ENCODE data around the gene NCF4.

NCF4 gene

DNA sequence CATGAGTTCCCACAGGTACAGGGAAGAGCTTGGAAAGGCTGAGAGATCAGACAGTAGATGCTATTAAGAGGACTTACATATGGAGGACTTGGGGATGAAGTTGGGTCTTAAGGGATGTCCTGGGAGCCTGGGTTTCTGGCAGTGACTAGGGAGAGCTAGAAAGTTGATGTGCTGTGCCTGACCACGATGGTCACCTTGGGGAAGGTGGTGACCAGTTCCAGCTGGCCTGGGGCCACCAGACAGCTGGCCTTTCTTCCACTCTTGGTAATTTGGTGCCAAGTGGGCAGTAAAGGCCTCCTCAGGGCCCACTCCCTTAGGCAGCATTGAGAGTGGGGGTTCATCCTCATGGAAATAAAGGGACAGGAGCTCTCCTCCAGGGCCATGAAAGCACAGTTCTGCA is 38.7 kb downstream of the NCF4 start:
- no peak for DNase-seq

DNA sequence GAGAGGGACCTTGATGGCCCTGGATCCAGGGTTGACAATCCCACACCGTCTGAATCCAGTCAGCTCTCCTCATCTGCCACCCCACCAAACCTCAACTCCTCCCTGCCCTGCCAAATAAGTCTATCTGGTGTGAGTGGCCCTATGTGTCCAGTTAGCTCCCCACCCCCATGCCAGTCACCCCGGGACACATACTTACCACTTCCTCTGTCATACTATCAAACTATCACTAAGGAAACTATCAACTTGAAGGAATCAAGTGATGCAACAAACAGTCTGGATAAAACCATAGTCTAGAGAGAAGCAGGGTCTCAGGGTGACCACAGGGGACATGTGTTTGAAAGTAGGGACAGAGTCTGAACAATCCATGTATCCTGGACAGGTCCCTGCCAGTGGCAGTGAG is 39.4 kb downstream of the NCF4 start:
- DNase-seq, result no peak

DNA sequence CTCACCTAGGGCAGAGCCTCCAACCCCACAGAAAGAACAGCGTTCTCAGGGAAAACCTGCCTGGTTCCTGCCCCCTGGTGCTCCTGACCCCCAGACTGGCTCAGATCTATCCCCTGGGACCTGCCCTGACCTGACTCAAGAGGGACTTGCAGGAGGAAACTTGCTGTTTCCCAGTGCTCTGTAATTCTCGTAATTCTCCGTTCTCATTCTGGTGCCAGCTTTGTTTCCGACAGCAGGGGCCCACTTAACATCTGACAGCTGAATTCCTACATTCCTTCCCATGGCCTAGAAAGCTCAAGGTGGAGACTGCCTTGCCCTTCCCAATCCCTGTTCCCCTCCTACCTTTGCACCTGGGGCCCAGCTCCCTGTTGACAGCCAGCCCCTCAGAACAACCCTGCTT is 40.1 kb downstream of the NCF4 start:
- no peak for DNase-seq

DNA sequence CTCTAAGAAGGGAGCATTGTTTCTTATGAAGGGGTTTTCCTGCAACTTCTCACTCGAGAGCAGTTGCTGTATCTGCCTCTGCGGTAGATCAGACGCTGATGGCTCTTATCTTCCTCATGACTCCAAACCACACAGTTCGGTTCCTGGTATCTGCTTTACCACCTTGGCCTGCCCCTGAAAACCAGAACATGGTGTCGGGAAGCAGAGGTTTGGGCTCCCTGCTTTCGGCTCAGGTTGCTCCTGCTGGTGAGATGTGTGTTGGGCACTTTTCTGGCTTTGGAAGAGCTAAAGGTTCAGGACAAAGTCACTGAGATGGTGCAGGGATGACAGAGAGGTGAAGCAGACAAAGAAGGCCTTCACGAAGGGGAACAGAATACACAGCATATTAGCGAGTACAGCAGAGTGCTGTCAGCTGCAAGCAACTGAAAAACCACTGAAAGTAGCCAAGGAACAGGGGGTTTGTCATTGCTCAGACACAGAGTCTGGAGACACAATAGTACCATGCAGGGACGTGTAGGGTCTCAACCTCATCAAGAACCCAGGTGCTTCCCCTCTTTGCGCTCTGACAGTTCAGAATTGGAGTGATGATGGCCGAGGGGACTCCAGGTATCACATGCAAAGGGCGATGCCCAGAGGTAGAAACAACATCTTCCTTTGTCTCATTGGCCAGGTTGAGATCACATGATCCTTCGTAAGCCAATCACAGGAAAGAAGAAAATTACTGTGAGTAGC is 40.8 kb downstream of the NCF4 start:
- no peak for DNase-seq

DNA sequence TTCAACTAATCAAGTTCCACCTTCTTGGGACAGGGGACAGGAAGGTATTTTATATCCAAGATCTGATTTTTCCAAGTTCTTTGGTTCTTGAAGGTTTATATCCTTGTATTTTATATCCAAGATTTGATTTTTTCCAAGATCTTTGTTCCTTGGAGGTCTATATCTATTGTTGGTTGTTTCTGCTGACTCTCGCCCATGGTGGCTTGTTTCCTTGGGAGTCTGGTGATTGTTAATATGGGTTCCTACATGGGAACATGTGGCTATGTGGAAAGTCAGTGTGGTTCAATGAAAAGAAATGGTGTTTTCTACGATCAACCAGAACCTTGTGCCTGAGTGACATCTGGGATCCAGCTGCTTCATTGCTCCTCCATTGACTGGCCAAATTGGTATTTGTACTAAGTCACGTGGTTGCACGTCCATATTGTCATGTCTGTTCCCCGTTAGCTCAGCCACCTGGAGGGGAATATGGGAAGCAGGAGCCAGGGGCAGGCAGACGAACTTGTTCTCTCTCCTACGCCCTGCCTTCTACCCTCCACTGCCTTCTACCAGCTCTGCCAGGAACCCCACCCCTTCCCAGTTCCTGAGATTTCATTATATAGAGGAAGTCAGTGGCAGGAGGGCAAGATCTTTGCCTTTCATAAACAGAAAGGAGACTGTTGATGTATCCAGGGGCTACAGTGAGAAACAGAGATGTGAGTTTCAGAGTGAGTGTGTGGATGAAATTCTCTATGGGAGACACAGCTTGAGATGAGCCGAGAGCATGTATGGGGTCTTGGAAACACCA is 41.5 kb downstream of the NCF4 start:
- no peak for DNase-seq

DNA sequence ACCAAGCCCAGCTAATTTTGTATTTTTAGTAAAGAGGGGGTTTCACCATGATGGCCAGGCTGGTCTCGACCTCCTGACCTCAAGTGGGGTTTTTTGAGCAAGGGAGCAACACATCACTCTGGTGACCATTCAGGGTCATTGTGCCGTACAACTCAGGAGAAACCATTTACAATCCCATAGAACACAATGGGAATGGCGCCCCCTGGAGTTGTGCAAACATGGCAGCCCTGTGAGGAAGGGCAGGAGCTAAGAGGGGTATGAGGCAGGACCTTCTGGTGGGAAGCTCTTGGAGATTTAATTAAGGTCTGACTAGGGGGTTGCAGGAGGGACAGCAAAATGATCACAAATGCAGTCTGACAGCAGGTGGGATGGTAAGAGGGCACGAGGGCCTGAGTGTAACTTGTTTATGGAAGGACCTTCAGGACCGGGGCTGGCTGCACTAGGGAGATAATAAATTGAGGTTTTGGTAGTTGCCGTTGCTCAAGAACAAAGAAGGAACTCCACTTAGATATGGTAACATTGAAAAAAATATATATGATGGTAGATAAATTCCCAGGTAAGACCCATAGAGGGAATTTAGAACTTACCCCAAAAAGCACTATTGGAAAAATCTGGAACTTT is 43.6 kb downstream of the NCF4 start:
- DNase-seq, result no peak

DNA sequence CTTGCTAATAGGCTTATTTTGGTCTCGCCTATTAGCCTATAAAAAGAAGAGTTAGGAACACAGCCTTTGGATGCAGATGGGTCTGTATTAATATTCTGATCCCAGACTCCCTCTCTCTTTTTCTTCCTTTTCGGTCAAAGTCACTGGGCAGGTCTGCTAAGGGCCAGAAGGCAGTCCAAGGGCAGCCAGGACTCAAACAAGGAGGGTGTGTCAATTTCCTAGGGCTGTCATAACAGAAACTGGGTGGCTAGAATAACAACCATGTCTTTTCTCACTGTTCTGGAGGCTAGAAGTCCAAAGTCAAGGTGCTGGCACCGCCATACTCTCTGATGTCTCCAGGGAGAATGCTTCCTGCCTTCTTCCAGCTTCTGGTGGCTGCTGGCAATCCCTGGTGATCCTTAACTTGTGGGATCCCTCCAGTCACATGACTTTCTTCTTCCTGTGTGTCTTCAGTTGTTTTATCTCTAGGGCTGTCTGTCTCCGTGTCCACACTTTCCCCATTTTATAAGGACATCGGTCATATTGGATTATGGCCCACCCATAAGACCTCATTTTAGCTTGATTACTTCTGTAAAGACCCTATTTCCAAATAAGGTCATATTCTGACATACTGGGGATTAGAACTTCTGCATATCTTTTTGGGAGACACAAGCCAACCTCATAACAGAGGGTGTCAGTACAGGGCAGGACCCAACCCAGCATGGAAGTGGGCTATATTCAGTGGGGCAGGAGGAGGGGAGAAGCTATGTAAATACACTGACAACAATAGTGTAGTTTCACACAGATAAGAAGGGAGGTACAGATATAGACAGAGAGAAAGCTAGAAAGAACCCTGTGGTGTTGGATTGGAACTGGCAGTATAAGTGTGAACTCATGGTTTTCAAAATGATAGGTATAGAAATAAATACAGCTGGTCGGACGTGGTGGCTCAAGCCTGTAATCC is 46.7 kb downstream of the NCF4 start:
- no peak for DNase-seq

DNA sequence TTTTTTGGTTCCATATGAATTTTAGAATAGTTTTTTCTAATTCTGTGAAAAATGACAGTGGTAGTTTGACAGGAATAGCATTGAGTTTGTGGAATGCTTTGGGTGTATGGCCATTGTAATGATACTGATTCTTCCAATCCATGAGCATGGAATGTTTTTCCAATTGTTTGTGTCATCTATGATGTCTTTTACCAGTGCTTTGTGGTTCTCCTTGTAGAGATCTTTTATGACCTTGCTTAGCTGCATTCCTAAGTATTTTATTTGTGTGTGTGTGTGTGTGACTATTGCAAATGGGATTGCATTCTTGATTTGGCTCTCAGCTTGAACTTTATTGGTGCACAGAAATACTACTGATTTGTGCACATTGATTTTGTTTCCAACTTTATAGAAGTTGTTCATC is 49.7 kb downstream of the NCF4 start:
- no peak for DNase-seq

DNA sequence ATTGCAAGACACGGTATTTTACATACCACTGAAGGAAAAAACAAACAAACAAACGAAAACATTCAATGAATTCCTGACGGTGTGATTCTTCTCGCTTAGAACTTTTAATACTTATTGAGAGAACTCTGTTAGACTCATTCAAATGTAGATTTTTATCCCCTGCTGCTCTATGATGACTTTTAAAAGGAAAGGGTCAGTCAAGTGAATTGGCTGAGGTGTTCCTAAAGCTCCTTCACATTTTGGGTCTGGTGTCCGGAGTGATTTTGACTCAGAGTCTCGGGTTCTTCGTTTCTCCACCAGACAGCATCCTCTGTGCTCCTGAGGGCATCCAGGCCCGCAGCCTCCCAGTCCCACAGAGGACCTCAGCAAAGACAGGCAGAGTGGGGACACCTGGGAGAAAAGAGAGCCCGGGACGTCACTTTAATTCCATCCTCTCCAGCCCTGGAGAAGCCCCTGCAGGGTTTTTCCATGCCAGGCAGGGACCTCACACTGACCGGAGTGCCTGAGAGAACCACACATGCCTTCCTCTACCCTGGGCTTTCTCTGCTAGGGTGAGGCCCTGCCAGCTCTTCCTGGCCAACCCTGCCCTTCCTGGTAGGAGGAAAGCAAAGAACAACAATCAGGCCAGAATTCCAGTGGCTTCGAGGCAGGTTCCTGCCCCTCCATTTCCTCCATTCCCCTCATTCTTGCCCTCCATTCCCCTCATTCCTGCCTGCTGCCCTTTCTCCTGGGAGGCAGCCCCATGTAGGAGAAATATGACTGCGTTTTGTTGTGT is 51.3 kb downstream of the NCF4 start:
- no peak for DNase-seq

DNA sequence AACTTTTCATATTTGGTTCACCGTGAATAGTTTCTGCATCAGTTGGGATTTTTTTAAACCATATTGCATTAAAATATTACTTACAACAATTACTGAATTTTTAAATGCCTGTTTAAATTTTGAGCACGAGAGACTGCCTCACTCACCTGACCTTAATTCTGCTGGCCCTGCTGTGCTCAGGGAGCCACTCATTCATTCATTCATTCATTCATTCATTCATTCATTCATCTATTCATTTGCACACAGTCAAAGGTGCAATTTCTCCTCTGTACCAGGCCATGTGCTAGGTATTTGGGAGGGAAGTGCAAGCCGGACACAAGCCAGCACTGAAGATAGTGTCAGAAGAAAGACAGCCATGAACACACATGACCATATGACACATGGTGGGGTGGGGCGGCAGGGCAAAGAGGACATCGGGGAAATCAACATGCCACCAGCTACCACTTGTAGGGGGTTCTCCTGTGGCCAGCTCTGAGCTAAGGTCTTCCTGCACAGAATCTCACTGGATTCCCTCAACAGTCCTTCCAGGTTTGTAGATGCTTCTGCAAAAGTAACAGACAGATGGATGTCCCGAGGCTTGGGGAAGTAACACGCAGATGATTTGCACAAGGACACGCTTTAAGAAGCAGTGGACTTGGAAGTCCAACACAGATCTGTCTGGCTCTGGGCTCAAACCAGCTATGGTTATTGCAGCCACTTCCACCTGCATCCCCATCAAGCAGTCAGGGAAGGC is 52.1 kb downstream of the NCF4 start:
- DNase-seq, result no peak

DNA sequence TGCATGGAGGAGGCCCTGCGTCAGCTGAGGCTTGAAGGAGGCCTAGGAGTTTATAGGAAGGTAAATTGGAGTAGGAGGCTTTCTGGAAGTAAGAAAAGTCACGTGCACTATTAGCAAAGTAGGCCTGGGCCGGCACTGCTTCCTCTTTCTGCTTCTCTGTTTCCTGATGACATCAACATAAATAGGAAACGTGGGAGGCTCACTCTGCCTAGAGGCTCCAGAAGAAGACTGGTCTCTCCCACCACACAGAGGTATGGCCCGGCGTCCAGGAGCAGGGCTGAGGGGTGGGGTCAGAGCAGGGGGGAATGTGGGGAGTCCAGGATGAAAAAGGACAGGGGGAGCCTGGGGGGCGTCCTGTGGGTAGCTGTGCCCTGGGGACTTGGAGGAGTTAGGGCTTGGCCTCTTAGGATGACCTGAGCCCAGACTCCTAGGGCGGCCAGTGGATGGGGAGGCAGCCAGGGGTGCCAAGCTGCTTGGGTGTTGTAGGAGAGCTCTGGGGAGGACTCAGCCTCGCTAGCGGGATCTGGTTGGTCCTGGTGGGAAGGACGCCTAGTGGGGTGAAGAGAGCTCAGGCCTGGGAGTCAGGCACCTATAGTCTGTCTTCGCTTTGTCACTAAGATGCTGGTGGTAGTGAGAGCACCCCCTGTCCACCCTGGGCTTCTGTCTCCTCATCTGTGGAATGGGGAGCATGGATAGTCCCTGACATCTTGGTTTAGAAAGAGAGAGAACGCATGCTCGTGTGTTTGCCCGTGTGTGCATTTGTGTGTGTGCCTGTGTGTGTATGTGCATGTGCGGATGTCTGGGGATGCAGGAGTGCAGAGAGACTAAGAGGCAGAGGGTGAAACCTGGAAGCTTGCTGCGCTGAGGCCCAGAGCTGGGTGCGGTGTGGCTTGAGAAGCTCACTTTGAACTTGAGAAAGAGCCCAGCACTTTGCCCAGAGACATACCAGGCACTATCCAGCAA is 52.9 kb downstream of the NCF4 start, which contains the start of gene CSF2RB:
TSS of gene CSF2RB (plus strand) at position 202 of the 963 bp plus-strand sequence. CDS start 8,580 bp downstream, outside the sequence.
- no peak for DNase-seq

DNA sequence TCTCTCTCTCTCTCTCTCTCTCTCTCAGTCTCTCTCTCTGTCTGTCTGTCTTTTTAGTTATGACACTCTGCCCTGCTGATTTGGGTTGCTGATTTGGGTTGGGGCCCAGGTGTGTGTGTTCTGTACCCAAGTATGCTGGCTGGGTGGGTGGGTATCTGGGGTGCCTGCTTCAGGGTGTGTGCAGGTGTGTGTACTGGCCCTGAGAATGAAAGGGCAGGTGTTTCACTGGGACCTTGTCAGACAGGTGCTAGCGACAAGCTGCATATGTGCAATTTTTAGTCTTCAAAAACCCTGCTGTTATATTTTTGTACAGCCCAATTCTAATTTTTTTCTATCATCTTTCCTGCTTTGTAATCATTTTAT is 53.6 kb downstream of the NCF4 start:
- no peak for DNase-seq

DNA sequence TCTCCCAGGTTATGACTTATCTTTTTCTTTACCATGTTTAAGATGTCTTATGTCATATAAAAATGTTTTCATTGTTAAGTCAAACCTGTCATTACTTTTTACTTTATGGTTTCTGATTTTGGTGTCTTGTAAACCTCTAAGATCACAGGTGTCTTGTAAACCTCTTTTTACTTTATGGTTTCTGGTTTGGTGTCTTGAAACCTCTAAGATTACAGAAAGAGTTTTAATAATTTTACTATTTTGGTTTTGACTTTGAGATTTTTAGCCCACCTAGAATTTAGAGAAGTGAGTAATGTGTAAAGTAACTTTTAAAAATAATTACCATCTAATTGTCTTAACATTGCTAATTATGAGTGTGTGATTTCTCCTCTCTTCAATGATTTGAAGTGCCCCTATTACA is 55.2 kb downstream of the NCF4 start:
- no peak for DNase-seq

DNA sequence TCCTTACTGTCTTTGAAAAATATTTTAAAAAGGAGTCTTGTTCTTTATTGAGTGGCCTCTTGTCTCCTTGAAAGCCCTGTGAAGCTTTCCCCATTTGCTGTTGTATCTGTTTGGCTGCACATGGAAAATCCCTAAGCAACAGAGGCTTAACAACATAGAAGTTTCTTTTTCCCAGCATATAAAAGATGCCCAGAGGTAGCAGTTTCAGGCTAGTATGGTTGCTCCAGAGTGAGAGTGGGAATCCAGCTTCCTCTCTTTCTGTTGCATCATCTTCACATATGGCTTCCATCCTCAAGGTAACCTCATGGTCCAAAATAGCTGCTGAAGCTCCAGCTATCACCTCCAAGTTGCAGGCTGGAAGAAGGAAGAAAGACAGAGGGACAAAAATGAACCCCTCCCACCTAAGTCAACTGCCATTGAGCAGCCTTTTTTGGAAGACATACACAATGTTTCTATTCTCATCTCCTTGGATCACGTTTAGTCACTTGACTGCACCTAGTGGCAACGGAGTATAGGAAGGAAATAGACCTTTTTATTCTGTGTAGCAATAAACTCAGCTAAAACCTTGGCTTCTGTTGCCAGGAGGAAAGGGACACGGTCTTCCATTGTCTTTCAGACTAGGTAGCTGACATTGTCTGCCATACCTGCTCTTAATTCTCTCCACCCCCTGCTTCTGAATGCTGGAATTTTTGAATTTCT is 57.9 kb downstream of the NCF4 start:
- DNase-seq, result no peak

DNA sequence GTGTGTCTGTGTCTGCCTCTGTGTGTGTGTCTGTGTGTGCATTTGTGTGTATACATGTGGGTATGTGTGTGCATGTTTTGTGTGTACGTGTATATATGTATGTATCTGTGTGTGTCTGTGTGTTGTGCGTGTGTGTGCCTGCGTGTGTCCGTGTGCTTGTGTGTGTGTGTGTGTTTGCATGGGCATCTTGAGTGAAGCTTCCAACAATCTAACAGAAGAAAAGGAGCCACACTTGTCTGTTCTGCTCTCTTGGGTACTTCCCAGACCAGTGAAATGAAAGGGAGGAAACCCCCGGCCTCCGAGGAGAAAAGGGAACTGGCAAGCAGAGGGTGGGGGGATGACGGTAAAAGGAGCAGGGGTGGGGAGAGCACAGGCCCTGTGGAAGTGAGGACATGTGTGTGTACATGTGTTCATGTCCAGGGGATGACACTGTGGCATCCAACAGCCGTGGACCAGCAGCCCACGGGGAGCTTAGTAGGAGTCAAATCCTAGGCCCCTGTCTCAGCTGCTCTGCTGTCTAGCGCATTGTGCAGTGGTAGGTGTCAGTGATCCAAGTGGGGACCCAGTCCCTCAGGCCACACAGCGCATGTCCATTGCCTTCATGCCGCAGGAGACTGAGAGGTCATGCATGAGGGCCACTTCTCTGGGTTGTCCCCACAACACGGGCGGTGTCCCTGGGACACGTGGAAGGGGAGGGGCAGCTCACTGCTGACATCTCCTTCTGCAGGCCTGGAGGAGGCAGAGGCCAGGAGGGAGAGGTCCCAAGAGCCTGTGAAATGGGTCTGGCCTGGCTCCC is 60.7 kb downstream of the NCF4 start:
- no peak for DNase-seq

DNA sequence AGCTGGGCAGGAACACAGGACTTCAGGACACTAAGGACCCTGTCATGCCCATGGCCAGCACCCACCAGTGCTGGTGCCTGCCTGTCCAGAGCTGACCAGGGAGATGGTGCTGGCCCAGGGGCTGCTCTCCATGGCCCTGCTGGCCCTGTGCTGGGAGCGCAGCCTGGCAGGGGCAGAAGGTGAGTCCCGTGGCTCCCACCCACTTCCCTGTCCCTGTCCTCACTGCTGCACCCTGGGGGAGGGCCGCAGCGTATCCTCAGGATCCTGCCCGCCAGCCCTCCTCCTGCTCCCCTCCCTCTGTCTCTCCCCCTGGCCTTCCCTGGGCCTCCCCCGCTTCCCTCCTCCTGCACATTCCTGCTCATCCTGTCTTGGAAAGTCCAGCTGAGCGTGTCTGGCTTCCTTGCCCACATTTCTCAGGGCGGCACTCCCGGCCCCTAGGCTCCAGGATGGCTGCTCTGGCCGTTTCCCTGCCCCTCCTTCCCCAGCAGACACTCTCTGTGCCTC is 61.4 kb downstream of the NCF4 start:
- no peak for DNase-seq

DNA sequence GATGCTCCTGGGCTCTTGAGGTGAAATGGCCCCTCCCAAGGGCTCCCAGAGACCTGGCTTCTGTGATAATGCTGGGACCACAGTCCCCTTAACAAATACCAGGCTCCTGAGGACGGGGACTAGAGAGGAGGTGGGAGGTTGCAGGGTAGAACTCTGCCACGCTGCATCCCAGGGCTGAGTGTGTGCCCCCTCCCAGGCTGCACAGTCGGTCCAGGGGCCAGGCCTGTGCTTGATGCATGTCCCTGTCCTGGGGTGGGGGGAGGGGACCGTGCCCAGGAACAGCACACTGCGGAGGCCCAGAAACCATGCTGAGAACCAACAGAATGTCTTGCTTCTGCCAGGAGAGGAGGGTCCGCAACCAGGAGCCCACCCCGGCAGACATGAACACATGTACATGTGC is 61.9 kb downstream of the NCF4 start:
- no peak for DNase-seq

DNA sequence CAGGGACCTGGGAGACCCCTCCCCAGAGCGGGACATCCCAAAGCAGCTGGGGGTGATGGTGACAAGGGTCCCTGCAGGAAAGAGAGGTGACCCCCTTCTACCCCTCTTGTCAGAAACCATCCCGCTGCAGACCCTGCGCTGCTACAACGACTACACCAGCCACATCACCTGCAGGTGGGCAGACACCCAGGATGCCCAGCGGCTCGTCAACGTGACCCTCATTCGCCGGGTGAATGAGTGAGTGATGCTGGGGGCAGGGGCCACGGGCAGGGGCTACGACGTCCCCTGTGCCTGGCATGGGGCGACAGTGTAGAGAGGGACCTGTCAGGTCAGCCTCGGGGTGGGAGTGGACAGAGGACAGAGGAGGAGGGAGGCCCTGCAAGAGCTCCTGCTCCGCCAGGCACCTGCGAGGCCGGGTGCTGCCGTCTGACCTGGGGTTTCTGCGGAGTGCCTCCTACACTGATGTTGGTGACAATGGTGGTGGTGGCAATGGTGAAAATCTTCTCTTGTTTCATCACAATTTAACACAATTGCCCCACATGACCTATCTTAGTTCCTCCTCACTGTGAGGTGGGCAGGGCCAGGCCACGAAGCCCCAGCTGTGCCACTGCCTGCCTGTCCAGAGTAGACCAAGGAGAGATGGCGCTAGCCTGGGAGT is 62.5 kb downstream of the NCF4 start:
- DNase-seq, result no peak
